A549 (cell line): Measurements from ENCODE around the gene FAAH2. TPM values are rescaled to one million over a fixed set of nuclear protein-coding genes. Genes with fewer than 3 reads are reported as not detected.
"Not testable (repeated sequence)": the region's sequence is repeated elsewhere in the genome, so short reads cannot be mapped to it uniquely, and the experiment has no call there.

Experiments
- ATAC-seq, 2 experiments: fragments of 200-7000 bp in 1 of 2; fragments of >200 bp in 1 of 2; cut with Nextera tagmentation in 1 of 2; cut with Tn5 transposase in 1 of 2; 3 replicates each; pipeline versions ENCODE4 v1.8.0 to v1.9.1; 2018 to 2020; ENCODE audit warnings: mild to moderate bottlenecking in 1 of 2, moderate library complexity in 1 of 2
- CTCF ChIA-PET: fragments of 300-600 bp; sonication (Branson Sonifier 250); formaldehyde crosslinking; extraction: SDS; loops from one replicate; lab custom pipeline; 2021; ENCODE audit warnings: antibody characterized with exemption, inconsistent platforms; lab: Yijun Ruan, JAX
- POLR2A ChIA-PET: fragments of 350-600 bp; formaldehyde crosslinking; extraction: SDS; loops from one replicate; lab custom pipeline; 2021; ENCODE audit warnings: antibody characterized with exemption, inconsistent platforms; lab: Yijun Ruan, JAX
- DNase-seq, 2 experiments: peaks; one replicate each; pipeline versions ENCODE4 v3.0.0 to v3.0.0-alpha.2; 2011 to 2016; ENCODE audit warnings: low read depth in 1 of 2, low spot score in 1 of 2
- FAIRE-seq: peaks from 2 replicates; lab custom pipeline; 2011; peaks lifted over from hg19 to GRCh38; lab: Jason Lieb, UNC
- H3K27ac ChIP-seq, 2 experiments: fragments of >200 bp; sonication (Bioruptor Twin); formaldehyde crosslinking; 3 replicates each; pipeline ENCODE4 v1.5.1; 2016 to 2017
- H3K4me1 ChIP-seq: fragments of >200 bp; sonication (Bioruptor Twin); formaldehyde crosslinking; 3 replicates; pipeline ENCODE4 v1.6.1; 2016
- H3K4me2 ChIP-seq: fragments of >200 bp; sonication (Bioruptor Twin); formaldehyde crosslinking; 3 replicates; pipeline ENCODE4 v1.6.1; 2016
- H3K4me3 ChIP-seq: fragments of >200 bp; sonication (Bioruptor Twin); formaldehyde crosslinking; 3 replicates; pipeline ENCODE4 v1.5.1; 2016
- H3K9me3 ChIP-seq: fragments of >200 bp; sonication (Bioruptor Twin); formaldehyde crosslinking; 3 replicates; pipeline ENCODE4 v1.6.1; 2016
- BHLHE40 ChIP-seq: IDR thresholded peaks from 2 replicates; pipeline ENCODE4 v1.6.1; 2012; ENCODE audit warnings: low read depth, low read length, inconsistent platforms
- CBX2 ChIP-seq: fragments of 200-600 bp; sonication (generic); IDR thresholded peaks from 2 replicates; pipeline ENCODE4 v1.6.1; 2016; ENCODE audit warnings: low read depth, mild to moderate bottlenecking, borderline replicate concordance
- FOSL2 ChIP-seq, 2 experiments: fragments of 450-650 bp in 1 of 2; fragments of >200 bp in 1 of 2; sonication (Bioruptor Twin) in 1 of 2; formaldehyde crosslinking; IDR thresholded peaks; 2 replicates each; pipeline versions ENCODE4 v1.5.0 to v1.6.1; 2016 to 2020; ENCODE audit warnings: mild to moderate bottlenecking in 1 of 2, moderate library complexity in 1 of 2
- GATA3 ChIP-seq: IDR thresholded peaks from 2 replicates; pipeline ENCODE4 v1.6.1; 2012; ENCODE audit warnings: borderline replicate concordance
- HDAC2 ChIP-seq: fragments of 200-600 bp; sonication (generic); IDR thresholded peaks from 2 replicates; pipeline ENCODE4 v1.6.1; 2016
- HEYL ChIP-seq: fragments of 250-450 bp; sonication (Bioruptor Pico); IDR thresholded peaks from 2 replicates; pipeline ENCODE4 v1.8.0; 2021; ENCODE audit warnings: mild to moderate bottlenecking, moderate library complexity
- HOXB13 ChIP-seq: fragments of 250-450 bp; sonication (Bioruptor Pico); IDR thresholded peaks from 2 replicates; pipeline ENCODE4 v1.5.0; 2020; ENCODE audit warnings: low read depth, mild to moderate bottlenecking, moderate library complexity
- MAFK ChIP-seq: fragments of 450-650 bp; IDR thresholded peaks from 2 replicates; pipeline ENCODE4 v1.6.1; 2014; ENCODE audit not compliant: partially characterized antibody
- NFE2L2 ChIP-seq: fragments of 150-350 bp; conservative IDR thresholded peaks from 2 replicates; pipeline ENCODE4 v1.6.1; 2014; ENCODE audit warnings: low read length
- NPAS2 ChIP-seq: fragments of 250-450 bp; sonication (Bioruptor Pico); IDR thresholded peaks from 2 replicates; pipeline ENCODE4 v1.8.0; 2022; ENCODE audit warnings: mild to moderate bottlenecking, moderate library complexity, borderline replicate concordance
- NR3C1 ChIP-seq: fragments of >200 bp; sonication (Bioruptor Twin); formaldehyde crosslinking; IDR thresholded peaks from 3 replicates; pipeline ENCODE4 v1.6.1; 2017
- PHF8 ChIP-seq: fragments of 200-600 bp; sonication (generic); IDR thresholded peaks from 2 replicates; pipeline ENCODE4 v1.6.1; 2016; ENCODE audit warnings: low read depth, mild to moderate bottlenecking, antibody characterized with exemption, moderate library complexity, borderline replicate concordance
- POLR2AphosphoS2 ChIP-seq: conservative IDR thresholded peaks from 2 replicates; pipeline ENCODE4 v1.6.1; 2012; ENCODE audit warnings: low read length, improper control_type of control experiment, inconsistent platforms
- REST ChIP-seq: fragments of 200-600 bp; sonication (generic); IDR thresholded peaks from 2 replicates; pipeline ENCODE4 v1.6.1; 2016; ENCODE audit warnings: antibody characterized with exemption, mild to moderate bottlenecking, moderate library complexity
- RFX5 ChIP-seq: fragments of 450-650 bp; IDR thresholded peaks from 2 replicates; pipeline ENCODE4 v1.7.1; 2014; ENCODE audit warnings: antibody characterized with exemption, mild to moderate bottlenecking, moderate library complexity
- WGBS: methylation state at CpG from one replicate; pipeline ENCODE4 v1.1.6; 2017; ENCODE audit errors: missing lambda C conversion rate; 5-methylcytosine and 5-hydroxymethylcytosine counted together
- polyA plus RNA-seq, 4 experiments: library from polyadenylated mRNA; depleted of rRNA in 3 of 4; stranded (reverse); fragments of >200 nt; fragmentation: RNase III in 1 of 4; extraction: RNeasy Plus Mini Kit Qiagen cat#74134 plus additional on column Dnase treatment in 1 of 4; gene quantifications; 2 replicates in 3 of 4; 3 replicates in 1 of 4; pipeline ENCODE4 v1.2.3, GENCODE V29; 2011 to 2017

The FAAH2 gene
- polyA plus RNA-seq, 2 of the 4 experiments (the other 2 are of a cell fraction): 0.09 to 0.52 TPM

GRCh38 chrX:57380026-57380796, 93.7 kb downstream of the FAAH2 start:
- Histone ChIP-seq H3K4me1 (no peaks in the 10 kb centered on the region), H3K27ac (no peak overlapping the region), H3K9me3 (no peaks in the 10 kb centered on the region), H3K4me2 (no peak overlapping the region), H3K4me3 (no peak overlapping the region)
- 21% methylated on average over 3 of the region's 3 CpGs for WGBS
- no peak for DNase-seq
- POLR2A ChIA-PET: no interaction called here
- CTCF ChIA-PET: no interaction called here
- TF ChIP-seq HEYL (CRISPR knock-in tag) (no peak), HOXB13 (CRISPR knock-in tag) (no peak), PHF8 (no peak), NFE2L2 (no peak), FOSL2 (IDR thresholded peaks at IDR 0.05) (no peak), FOSL2 (CRISPR knock-in tag; IDR thresholded peaks at IDR 0.05) (no peak), REST (no peak), NPAS2 (CRISPR knock-in tag) (no peak), RFX5 (no peak), GATA3 (no peak), BHLHE40 (no peak), HDAC2 (no peak)
- FAIRE-seq: peak; percentile 13
- no peak for ATAC-seq

GRCh38 chrX:57394162-57394561, 107.7 kb downstream of the FAAH2 start:
- H3K27ac ChIP-seq, CTCF ChIA-PET, H3K4me1 ChIP-seq, ATAC-seq, H3K4me3 ChIP-seq, H3K4me2 ChIP-seq, H3K9me3 ChIP-seq, DNase-seq, POLR2A ChIA-PET: not testable (repeated sequence)
- peak; percentile 97 for FAIRE-seq
- 4% methylated on average over 2 of the region's 7 CpGs for WGBS

DNA sequence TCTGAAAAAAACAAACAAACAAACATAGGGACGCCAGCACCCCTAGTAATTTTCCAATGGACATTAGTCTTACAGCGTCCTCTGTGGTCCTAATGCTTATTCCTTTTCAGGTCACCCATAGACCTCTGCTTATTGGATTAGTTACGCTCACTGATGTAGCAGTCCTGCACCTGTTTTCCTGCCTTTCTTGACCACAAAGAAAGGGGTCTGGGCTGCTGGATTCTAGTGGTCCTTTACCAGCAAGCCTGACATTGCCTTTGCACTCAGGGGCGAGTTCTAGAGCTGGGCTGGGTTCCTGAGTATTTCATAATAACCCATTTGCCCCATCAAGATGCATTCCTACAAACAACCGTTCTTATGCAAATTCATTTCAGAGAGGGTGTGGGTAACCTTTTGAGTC, 116.7 kb downstream of the FAAH2 start:
- DNase-seq, POLR2A ChIA-PET, CTCF ChIA-PET, H3K9me3 ChIP-seq, ATAC-seq, H3K4me2 ChIP-seq, FAIRE-seq, H3K4me3 ChIP-seq, H3K27ac ChIP-seq, H3K4me1 ChIP-seq: not testable (repeated sequence)
- WGBS: 5% methylated on average over 5 of the region's 5 CpGs

GRCh38 chrX:57406149-57406548, 119.6 kb downstream of the FAAH2 start:
- CTCF ChIA-PET: no interaction called here

GRCh38 chrX:57417827-57418226, 131.3 kb downstream of the FAAH2 start:
- Histone ChIP-seq H3K4me3 (no peak overlapping the region), H3K9me3 (no peaks in the 10 kb centered on the region), H3K4me2 (no peak overlapping the region), H3K4me1 (no peaks in the 10 kb centered on the region), H3K27ac (no peak overlapping the region)
- ChIA-PET CTCF (no interaction called here), POLR2A (no interaction called here)
- no peak for FAIRE-seq
- TF ChIP-seq POLR2AphosphoS2 (no peak), CBX2 (no peak), FOSL2 (IDR thresholded peaks at IDR 0.05) (no peak), FOSL2 (CRISPR knock-in tag; IDR thresholded peaks at IDR 0.05) (no peak)
- no peak for DNase-seq
- ATAC-seq: no peak
- WGBS: 0% methylated on average over 2 of the region's 4 CpGs

More at GRCh38 chrX:57406149-57406548, 119.6 kb downstream of the FAAH2 start:
- POLR2A ChIA-PET: no interaction called here
- ATAC-seq: no peak
- TF ChIP-seq NR3C1 (no peak), MAFK (peak; percentile 76)
- no peak overlapping the region for H3K27ac ChIP-seq
- no peak for FAIRE-seq
- H3K4me1 ChIP-seq: no peaks in the 10 kb centered on the region
- WGBS: 12% methylated on average over 4 of the region's 5 CpGs
- H3K4me2 ChIP-seq: no peak overlapping the region
- H3K9me3 ChIP-seq: no peaks in the 10 kb centered on the region
- no peak overlapping the region for H3K4me3 ChIP-seq
- no peak for DNase-seq
